HepG2 (cell line): ENCODE results near the gene TANGO2. TPM values are rescaled to one million over a fixed set of nuclear protein-coding genes. Genes with fewer than 3 reads are reported as not detected.

Experiments used
- ATAC-seq: fragments of 200-7000 bp; cut with Tn5 transposase; 3 replicates; pipeline ENCODE4 v1.9.1; 2020; ENCODE audit warnings: mild to moderate bottlenecking, moderate library complexity
- BruUV-seq: library from RNA; stranded (reverse); fragments of 400-500 nt; replicated peaks from 2 replicates; lab custom pipeline; 2021; lab: Mats Ljungman, UMichigan
- CTCF ChIA-PET: fragments of 300-600 bp; formaldehyde crosslinking; extraction: SDS; loops from one replicate; lab custom pipeline; 2021; ENCODE audit warnings: low total read pairs, inconsistent platforms, low intra/inter-chr PET ratio; lab: Yijun Ruan, JAX
- POLR2A ChIA-PET: fragments of 350-600 bp; sonication (Branson Sonifier 250); formaldehyde crosslinking; loops from one replicate; lab custom pipeline; 2020; ENCODE audit warnings: antibody characterized with exemption, inconsistent platforms; lab: Yijun Ruan, JAX
- DNase-seq: peaks from one replicate; pipeline ENCODE4 v3.0.0-alpha.2; 2015; ENCODE audit warnings: low spot score
- FAIRE-seq: peaks from 3 replicates; lab custom pipeline; 2011; peaks lifted over from hg19 to GRCh38; lab: Jason Lieb, UNC
- H2AFZ ChIP-seq: one replicate; pipeline ENCODE4 v1.6.1; 2011; ENCODE audit warnings: low read length, inconsistent platforms
- H3K27ac ChIP-seq: fragments of 300-600 bp; 3 replicates; pipeline ENCODE4 v1.8.0; 2011; ENCODE audit warnings: mixed run types, mild to moderate bottlenecking, mixed read lengths, low read length, inconsistent platforms; ENCODE audit not compliant: insufficient read depth; ENCODE audit errors: extremely low read length
- H3K27me3 ChIP-seq, 2 experiments: fragments of 200-600 bp in 1 of 2; 2 replicates in 1 of 2; 3 replicates in 1 of 2; pipeline versions ENCODE4 v1.6.0 to v1.8.0; 2011; ENCODE audit warnings: low read length in 2 of 2, mild to moderate bottlenecking in 2 of 2, moderate library complexity in 2 of 2, inconsistent platforms in 1 of 2; ENCODE audit not compliant: insufficient read depth in 2 of 2, control insufficient read depth in 1 of 2
- H3K36me3 ChIP-seq, 2 experiments: fragments of 200-600 bp in 1 of 2; replicated peaks in 1 of 2; 2 replicates in 1 of 2; 3 replicates in 1 of 2; pipeline versions ENCODE4 v1.5.1 to v1.8.0; 2011; ENCODE audit warnings: low read length in 2 of 2, inconsistent platforms in 1 of 2; ENCODE audit not compliant: insufficient read depth in 2 of 2, control insufficient read depth in 1 of 2
- H3K4me1 ChIP-seq: 2 replicates; pipeline ENCODE4 v1.5.1; 2012; ENCODE audit warnings: low read length, inconsistent platforms; ENCODE audit not compliant: insufficient read depth
- H3K4me2 ChIP-seq: 2 replicates; pipeline ENCODE4 v1.6.0; 2011; ENCODE audit warnings: low read depth, low read length, inconsistent platforms
- H3K4me3 ChIP-seq, 3 experiments: fragments of 200-600 bp in 1 of 3; sonication (generic), shearing (Covaris generic) in 1 of 3; replicated peaks in 1 of 3; 2 replicates each; pipeline ENCODE4 v1.5.1; 2011 to 2016; ENCODE audit warnings: low read length in 3 of 3, inconsistent platforms in 2 of 3, low read depth in 2 of 3, mild to moderate bottlenecking in 2 of 3, control low read depth in 1 of 3, mixed read lengths in 1 of 3; ENCODE audit not compliant: insufficient read depth in 1 of 3
- H3K79me2 ChIP-seq: one replicate; pipeline ENCODE4 v1.6.1; 2011; ENCODE audit warnings: low read length, inconsistent platforms; ENCODE audit not compliant: insufficient read depth
- H3K9ac ChIP-seq: 2 replicates; pipeline ENCODE4 v1.6.0; 2011; ENCODE audit warnings: mild to moderate bottlenecking, low read depth, low read length, inconsistent platforms; ENCODE audit not compliant: insufficient read depth
- H3K9me3 ChIP-seq: 2 replicates; pipeline ENCODE4 v1.5.1; 2012; ENCODE audit warnings: mild to moderate bottlenecking, low read length
- H4K20me1 ChIP-seq: 2 replicates; pipeline ENCODE4 v1.6.0; 2011; ENCODE audit warnings: inconsistent platforms, mild to moderate bottlenecking, low read length, moderate library complexity; ENCODE audit not compliant: insufficient read depth
- ETV5 ChIP-seq: IDR thresholded peaks from 2 replicates; pipeline ENCODE4 v1.6.1; 2018; ENCODE audit warnings: missing biosample characterization, missing genetic modification reagents, inconsistent platforms, borderline replicate concordance
- GATAD1 ChIP-seq: IDR thresholded peaks from 2 replicates; pipeline ENCODE4 v1.6.1; 2016; ENCODE audit warnings: missing genetic modification reagents, missing compliant biosample characterization
- LCORL ChIP-seq, 2 experiments: fragments of 450-650 bp in 1 of 2; sonication (generic) in 1 of 2; formaldehyde crosslinking in 1 of 2; IDR thresholded peaks; 2 replicates each; pipeline versions ENCODE4 v1.5.0 to v1.6.1; 2017 to 2020; ENCODE audit warnings: antibody characterized with exemption in 1 of 2, missing genetic modification reagents in 1 of 2
- PHF21A ChIP-seq: sonication (generic); formaldehyde crosslinking; IDR thresholded peaks from 2 replicates; pipeline ENCODE4 v1.5.0; 2020; ENCODE audit warnings: mild to moderate bottlenecking, missing genetic modification reagents
- ZBTB7A ChIP-seq: sonication (generic); formaldehyde crosslinking; IDR thresholded peaks from 2 replicates; pipeline ENCODE4 v1.8.0; 2022; ENCODE audit warnings: mild to moderate bottlenecking, missing genetic modification reagents
- ZFP41 ChIP-seq: sonication (generic); formaldehyde crosslinking; IDR thresholded peaks from 2 replicates; pipeline ENCODE4 v1.4.0; 2020; ENCODE audit warnings: mild to moderate bottlenecking, missing genetic modification reagents, borderline replicate concordance
- ZNF382 ChIP-seq: sonication (generic); formaldehyde crosslinking; IDR thresholded peaks from 2 replicates; pipeline ENCODE4 v1.5.0; 2020; ENCODE audit warnings: missing genetic modification reagents, mild to moderate bottlenecking, borderline replicate concordance
- ZNF644 ChIP-seq: IDR thresholded peaks from 2 replicates; pipeline ENCODE4 v1.6.1; 2016; ENCODE audit warnings: low read depth
- WGBS: methylation state at CpG from one replicate; pipeline ENCODE4 v1.1.6; 2017; ENCODE audit warnings: low lambda C conversion rate; 5-methylcytosine and 5-hydroxymethylcytosine counted together
- in situ Hi-C: cut with HindIII; loops from 2 replicates; pipeline ENCODE4 v1.10.0; 2017; ENCODE audit warnings: low pct_unique_long_range_greater_than_20kb; ENCODE audit not compliant: extremely low pct_ligation_motif_present
- intact Hi-C: fragments of 100-400 bp; cut with micrococcal nuclease; formaldehyde crosslinking; loops from one replicate; pipeline ENCODE4 v1.10.0; 2022; ENCODE audit not compliant: unreplicated experiment
- polyA plus RNA-seq, 8 experiments: library from polyadenylated mRNA; depleted of rRNA in 3 of 8; stranded (reverse) in 7 of 8; unstranded in 1 of 8; fragments of >200 nt; fragmentation: Illumina TruSeq in 4 of 8; extraction: Trizol in 4 of 8; gene quantifications; 2 replicates each; pipeline versions ENCODE4 v1.2.1 to v1.2.3, GENCODE V29; 2011 to 2016; ENCODE audit warnings: low read depth in 4 of 8, missing spikeins in 1 of 8, mixed read lengths in 1 of 8; ENCODE audit not compliant: insufficient read depth in 1 of 8
- total RNA-seq, 5 experiments: library from RNA; depleted of rRNA; stranded (reverse); fragments of >200 nt; fragmentation: Illumina TruSeq; extraction: Trizol; gene quantifications; 2 replicates each; pipeline ENCODE4 v1.2.3, GENCODE V29; 2016; ENCODE audit warnings: low read depth in 1 of 5
- TF ChIP-seq, protein P1 (sequence below): sonication (generic); formaldehyde crosslinking; IDR thresholded peaks from 2 replicates; pipeline ENCODE4 v1.5.0; 2020; ENCODE audit warnings: mild to moderate bottlenecking, missing genetic modification reagents
- TF ChIP-seq, protein P2 (sequence below): sonication (generic); formaldehyde crosslinking; IDR thresholded peaks from 2 replicates; pipeline ENCODE4 v1.4.0; 2020; ENCODE audit warnings: mild to moderate bottlenecking, missing genetic modification reagents
- TF ChIP-seq, protein P3 (sequence below): sonication (generic); formaldehyde crosslinking; IDR thresholded peaks from 2 replicates; pipeline ENCODE4; 2020; ENCODE audit warnings: missing genetic modification reagents, mild to moderate bottlenecking, borderline replicate concordance

The TANGO2 gene
- total and polyA plus RNA-seq, 2 of the 13 experiments (the other 11 are each of a cell fraction or from before 2014, with no cell fraction given) = 12.9 to 14.8 TPM

DNA sequence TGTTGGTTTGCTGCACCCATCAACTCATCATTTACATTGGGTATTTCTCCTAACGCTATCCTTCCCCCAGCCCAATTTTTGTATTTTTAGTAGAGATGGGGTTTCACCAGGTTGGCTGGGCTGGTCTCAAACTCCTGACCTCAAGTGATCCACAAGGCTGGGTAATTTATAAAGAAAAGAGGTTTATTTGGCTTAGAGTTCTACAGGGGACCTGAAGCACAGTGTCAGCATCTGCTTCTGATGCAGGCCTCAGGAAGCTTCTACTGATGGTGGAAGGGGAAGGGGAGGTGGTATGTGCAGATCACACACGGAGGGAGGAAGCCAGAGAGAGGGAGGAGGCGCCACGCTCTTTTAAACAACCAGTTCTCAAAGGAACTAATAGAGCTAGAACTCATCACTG, 25.8 kb downstream of the TANGO2 start:
- in situ Hi-C loops = no loop called here
- ChIA-PET CTCF (no interaction called here), POLR2A (no interaction called here)
- Histone ChIP-seq H3K9me3 (no peaks in the 10 kb centered on the region), H3K79me2 (no peaks in the 10 kb centered on the region), H3K27ac (no peak overlapping the region), H3K4me1 (no peaks in the 10 kb centered on the region), H3K4me2 (no peak overlapping the region), H4K20me1 (no peaks in the 10 kb centered on the region), H3K9ac (no peak overlapping the region), H3K36me3 (peaks cover 0 to 22% of the 10 kb centered on the region in 2 experiments; a peak in 3 of 5 replicates), H2AFZ (no peak overlapping the region), H3K27me3 (no peaks in the 10 kb centered on the region), H3K4me3 (no peak overlapping the region)
- TF ChIP-seq, protein P1, sequence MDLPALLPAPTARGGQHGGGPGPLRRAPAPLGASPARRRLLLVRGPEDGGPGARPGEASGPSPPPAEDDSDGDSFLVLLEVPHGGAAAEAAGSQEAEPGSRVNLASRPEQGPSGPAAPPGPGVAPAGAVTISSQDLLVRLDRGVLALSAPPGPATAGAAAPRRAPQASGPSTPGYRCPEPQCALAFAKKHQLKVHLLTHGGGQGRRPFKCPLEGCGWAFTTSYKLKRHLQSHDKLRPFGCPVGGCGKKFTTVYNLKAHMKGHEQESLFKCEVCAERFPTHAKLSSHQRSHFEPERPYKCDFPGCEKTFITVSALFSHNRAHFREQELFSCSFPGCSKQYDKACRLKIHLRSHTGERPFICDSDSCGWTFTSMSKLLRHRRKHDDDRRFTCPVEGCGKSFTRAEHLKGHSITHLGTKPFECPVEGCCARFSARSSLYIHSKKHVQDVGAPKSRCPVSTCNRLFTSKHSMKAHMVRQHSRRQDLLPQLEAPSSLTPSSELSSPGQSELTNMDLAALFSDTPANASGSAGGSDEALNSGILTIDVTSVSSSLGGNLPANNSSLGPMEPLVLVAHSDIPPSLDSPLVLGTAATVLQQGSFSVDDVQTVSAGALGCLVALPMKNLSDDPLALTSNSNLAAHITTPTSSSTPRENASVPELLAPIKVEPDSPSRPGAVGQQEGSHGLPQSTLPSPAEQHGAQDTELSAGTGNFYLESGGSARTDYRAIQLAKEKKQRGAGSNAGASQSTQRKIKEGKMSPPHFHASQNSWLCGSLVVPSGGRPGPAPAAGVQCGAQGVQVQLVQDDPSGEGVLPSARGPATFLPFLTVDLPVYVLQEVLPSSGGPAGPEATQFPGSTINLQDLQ (CRISPR knock-in tag) = no peak
- TF ChIP-seq LCORL (IDR thresholded peaks at IDR 0.05) = no peak
- no peak for TF ChIP-seq LCORL (CRISPR knock-in tag; IDR thresholded peaks at IDR 0.05)
- TF ChIP-seq ZNF644 (CRISPR knock-in tag) = no peak
- TF ChIP-seq ETV5 (CRISPR knock-in tag) = no peak
- TF ChIP-seq, protein P2, sequence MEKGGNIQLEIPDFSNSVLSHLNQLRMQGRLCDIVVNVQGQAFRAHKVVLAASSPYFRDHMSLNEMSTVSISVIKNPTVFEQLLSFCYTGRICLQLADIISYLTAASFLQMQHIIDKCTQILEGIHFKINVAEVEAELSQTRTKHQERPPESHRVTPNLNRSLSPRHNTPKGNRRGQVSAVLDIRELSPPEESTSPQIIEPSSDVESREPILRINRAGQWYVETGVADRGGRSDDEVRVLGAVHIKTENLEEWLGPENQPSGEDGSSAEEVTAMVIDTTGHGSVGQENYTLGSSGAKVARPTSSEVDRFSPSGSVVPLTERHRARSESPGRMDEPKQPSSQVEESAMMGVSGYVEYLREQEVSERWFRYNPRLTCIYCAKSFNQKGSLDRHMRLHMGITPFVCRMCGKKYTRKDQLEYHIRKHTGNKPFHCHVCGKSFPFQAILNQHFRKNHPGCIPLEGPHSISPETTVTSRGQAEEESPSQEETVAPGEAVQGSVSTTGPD (CRISPR knock-in tag) = no peak
- TF ChIP-seq ZFP41 (CRISPR knock-in tag) = no peak
- no peak for TF ChIP-seq GATAD1 (CRISPR knock-in tag)
- TF ChIP-seq, protein P3, sequence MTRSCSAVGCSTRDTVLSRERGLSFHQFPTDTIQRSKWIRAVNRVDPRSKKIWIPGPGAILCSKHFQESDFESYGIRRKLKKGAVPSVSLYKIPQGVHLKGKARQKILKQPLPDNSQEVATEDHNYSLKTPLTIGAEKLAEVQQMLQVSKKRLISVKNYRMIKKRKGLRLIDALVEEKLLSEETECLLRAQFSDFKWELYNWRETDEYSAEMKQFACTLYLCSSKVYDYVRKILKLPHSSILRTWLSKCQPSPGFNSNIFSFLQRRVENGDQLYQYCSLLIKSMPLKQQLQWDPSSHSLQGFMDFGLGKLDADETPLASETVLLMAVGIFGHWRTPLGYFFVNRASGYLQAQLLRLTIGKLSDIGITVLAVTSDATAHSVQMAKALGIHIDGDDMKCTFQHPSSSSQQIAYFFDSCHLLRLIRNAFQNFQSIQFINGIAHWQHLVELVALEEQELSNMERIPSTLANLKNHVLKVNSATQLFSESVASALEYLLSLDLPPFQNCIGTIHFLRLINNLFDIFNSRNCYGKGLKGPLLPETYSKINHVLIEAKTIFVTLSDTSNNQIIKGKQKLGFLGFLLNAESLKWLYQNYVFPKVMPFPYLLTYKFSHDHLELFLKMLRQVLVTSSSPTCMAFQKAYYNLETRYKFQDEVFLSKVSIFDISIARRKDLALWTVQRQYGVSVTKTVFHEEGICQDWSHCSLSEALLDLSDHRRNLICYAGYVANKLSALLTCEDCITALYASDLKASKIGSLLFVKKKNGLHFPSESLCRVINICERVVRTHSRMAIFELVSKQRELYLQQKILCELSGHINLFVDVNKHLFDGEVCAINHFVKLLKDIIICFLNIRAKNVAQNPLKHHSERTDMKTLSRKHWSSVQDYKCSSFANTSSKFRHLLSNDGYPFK (CRISPR knock-in tag) = no peak
- TF ChIP-seq PHF21A (CRISPR knock-in tag) = no peak
- TF ChIP-seq ZNF382 (CRISPR knock-in tag) = no peak
- TF ChIP-seq ZBTB7A (CRISPR knock-in tag) = no peak
- DNase-seq = no peak
- intact Hi-C loops = no loop called here
- no peak for FAIRE-seq
- no peak for ATAC-seq
- BruUV-seq = no TSS peak
- WGBS = 99% methylated on average over 4 of the region's 4 CpGs
